WTC11 (cell line): ENCODE measurements around the gene WRAP73.

ENCODE experiments used
- ATF3 ChIP-seq: sonication (generic); formaldehyde crosslinking; conservative IDR thresholded peaks from 2 replicates; pipeline ENCODE4 v1.8.1; 2022; ENCODE audit warnings: mild to moderate bottlenecking, missing genetic modification reagents
- ZBTB21 ChIP-seq: sonication (generic); formaldehyde crosslinking; IDR thresholded peaks from 2 replicates; pipeline ENCODE4 v1.8.1; 2023; ENCODE audit warnings: mild to moderate bottlenecking, missing genetic modification reagents, borderline replicate concordance
- ZNF232 ChIP-seq: sonication (generic); formaldehyde crosslinking; IDR thresholded peaks from 2 replicates; pipeline ENCODE4 v1.8.0; 2022; ENCODE audit warnings: mild to moderate bottlenecking, missing genetic modification reagents
- TF ChIP-seq, protein P1 (sequence below): fragments of 200-600 bp; IDR thresholded peaks from 2 replicates; pipeline ENCODE4 v1.8.0; 2022; ENCODE audit warnings: antibody characterized with exemption
- TF ChIP-seq, protein P2 (sequence below): sonication (generic); formaldehyde crosslinking; IDR thresholded peaks from 2 replicates; pipeline ENCODE4 v1.8.1; 2023; ENCODE audit warnings: mild to moderate bottlenecking, moderate library complexity, missing genetic modification reagents
- TF ChIP-seq, protein P3 (sequence below): fragments of 250-450 bp; sonication (Bioruptor Pico); IDR thresholded peaks from 2 replicates; pipeline ENCODE4 v1.9.0; 2021; ENCODE audit warnings: mild to moderate bottlenecking
- TF ChIP-seq, protein P4 (sequence below): sonication (generic); formaldehyde crosslinking; IDR thresholded peaks from 2 replicates; pipeline ENCODE4 v1.8.1; 2022; ENCODE audit warnings: low read depth, missing genetic modification reagents, borderline replicate concordance
- TF ChIP-seq, protein P5 (sequence below): sonication (generic); formaldehyde crosslinking; IDR thresholded peaks from 2 replicates; pipeline ENCODE4 v1.8.1; 2023; ENCODE audit warnings: mild to moderate bottlenecking, missing genetic modification reagents, borderline replicate concordance

DNA sequence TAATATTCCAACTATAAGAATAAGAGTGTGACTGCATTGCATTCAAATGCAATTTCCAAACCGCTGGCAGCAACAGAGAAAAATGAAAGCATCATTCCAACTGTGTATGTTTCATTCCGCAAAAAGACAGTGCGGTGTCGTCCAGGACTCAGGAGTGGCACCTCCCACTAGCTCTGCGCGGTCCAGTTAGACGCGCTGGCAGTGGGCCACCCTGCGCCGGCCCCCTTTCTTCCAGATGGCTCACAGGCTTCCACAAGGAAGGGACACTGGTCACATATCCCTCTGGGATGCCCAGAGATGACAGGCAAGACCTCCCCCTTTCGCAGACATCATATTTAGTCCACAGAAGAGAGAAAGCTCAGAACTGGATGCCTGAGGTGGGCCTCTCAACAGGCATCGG is 11.9 kb downstream of the WRAP73 start:
- TF ChIP-seq, protein P1, sequence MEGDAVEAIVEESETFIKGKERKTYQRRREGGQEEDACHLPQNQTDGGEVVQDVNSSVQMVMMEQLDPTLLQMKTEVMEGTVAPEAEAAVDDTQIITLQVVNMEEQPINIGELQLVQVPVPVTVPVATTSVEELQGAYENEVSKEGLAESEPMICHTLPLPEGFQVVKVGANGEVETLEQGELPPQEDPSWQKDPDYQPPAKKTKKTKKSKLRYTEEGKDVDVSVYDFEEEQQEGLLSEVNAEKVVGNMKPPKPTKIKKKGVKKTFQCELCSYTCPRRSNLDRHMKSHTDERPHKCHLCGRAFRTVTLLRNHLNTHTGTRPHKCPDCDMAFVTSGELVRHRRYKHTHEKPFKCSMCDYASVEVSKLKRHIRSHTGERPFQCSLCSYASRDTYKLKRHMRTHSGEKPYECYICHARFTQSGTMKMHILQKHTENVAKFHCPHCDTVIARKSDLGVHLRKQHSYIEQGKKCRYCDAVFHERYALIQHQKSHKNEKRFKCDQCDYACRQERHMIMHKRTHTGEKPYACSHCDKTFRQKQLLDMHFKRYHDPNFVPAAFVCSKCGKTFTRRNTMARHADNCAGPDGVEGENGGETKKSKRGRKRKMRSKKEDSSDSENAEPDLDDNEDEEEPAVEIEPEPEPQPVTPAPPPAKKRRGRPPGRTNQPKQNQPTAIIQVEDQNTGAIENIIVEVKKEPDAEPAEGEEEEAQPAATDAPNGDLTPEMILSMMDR = no peak
- TF ChIP-seq, protein P2, sequence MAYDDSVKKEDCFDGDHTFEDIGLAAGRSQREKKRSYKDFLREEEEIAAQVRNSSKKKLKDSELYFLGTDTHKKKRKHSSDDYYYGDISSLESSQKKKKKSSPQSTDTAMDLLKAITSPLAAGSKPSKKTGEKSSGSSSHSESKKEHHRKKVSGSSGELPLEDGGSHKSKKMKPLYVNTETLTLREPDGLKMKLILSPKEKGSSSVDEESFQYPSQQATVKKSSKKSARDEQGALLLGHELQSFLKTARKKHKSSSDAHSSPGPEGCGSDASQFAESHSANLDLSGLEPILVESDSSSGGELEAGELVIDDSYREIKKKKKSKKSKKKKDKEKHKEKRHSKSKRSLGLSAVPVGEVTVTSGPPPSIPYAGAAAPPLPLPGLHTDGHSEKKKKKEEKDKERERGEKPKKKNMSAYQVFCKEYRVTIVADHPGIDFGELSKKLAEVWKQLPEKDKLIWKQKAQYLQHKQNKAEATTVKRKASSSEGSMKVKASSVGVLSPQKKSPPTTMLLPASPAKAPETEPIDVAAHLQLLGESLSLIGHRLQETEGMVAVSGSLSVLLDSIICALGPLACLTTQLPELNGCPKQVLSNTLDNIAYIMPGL = no peak
- no peak for TF ChIP-seq ZBTB21 (CRISPR knock-in tag)
- TF ChIP-seq, protein P3, sequence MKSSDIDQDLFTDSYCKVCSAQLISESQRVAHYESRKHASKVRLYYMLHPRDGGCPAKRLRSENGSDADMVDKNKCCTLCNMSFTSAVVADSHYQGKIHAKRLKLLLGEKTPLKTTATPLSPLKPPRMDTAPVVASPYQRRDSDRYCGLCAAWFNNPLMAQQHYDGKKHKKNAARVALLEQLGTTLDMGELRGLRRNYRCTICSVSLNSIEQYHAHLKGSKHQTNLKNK = no peak
- TF ChIP-seq, protein P4, sequence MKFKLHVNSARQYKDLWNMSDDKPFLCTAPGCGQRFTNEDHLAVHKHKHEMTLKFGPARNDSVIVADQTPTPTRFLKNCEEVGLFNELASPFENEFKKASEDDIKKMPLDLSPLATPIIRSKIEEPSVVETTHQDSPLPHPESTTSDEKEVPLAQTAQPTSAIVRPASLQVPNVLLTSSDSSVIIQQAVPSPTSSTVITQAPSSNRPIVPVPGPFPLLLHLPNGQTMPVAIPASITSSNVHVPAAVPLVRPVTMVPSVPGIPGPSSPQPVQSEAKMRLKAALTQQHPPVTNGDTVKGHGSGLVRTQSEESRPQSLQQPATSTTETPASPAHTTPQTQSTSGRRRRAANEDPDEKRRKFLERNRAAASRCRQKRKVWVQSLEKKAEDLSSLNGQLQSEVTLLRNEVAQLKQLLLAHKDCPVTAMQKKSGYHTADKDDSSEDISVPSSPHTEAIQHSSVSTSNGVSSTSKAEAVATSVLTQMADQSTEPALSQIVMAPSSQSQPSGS (CRISPR knock-in tag) = no peak
- no peak for TF ChIP-seq ZNF232 (CRISPR knock-in tag)
- no peak for TF ChIP-seq ATF3 (CRISPR knock-in tag)
- TF ChIP-seq, protein P5, sequence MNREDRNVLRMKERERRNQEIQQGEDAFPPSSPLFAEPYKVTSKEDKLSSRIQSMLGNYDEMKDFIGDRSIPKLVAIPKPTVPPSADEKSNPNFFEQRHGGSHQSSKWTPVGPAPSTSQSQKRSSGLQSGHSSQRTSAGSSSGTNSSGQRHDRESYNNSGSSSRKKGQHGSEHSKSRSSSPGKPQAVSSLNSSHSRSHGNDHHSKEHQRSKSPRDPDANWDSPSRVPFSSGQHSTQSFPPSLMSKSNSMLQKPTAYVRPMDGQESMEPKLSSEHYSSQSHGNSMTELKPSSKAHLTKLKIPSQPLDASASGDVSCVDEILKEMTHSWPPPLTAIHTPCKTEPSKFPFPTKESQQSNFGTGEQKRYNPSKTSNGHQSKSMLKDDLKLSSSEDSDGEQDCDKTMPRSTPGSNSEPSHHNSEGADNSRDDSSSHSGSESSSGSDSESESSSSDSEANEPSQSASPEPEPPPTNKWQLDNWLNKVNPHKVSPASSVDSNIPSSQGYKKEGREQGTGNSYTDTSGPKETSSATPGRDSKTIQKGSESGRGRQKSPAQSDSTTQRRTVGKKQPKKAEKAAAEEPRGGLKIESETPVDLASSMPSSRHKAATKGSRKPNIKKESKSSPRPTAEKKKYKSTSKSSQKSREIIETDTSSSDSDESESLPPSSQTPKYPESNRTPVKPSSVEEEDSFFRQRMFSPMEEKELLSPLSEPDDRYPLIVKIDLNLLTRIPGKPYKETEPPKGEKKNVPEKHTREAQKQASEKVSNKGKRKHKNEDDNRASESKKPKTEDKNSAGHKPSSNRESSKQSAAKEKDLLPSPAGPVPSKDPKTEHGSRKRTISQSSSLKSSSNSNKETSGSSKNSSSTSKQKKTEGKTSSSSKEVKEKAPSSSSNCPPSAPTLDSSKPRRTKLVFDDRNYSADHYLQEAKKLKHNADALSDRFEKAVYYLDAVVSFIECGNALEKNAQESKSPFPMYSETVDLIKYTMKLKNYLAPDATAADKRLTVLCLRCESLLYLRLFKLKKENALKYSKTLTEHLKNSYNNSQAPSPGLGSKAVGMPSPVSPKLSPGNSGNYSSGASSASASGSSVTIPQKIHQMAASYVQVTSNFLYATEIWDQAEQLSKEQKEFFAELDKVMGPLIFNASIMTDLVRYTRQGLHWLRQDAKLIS (CRISPR knock-in tag) = no peak
